A549 treated with ZK216348 at 1 μM for 4 hours (cell line): ENCODE measurements around the gene BLTP3B. TPM values are rescaled to one million over a fixed set of nuclear protein-coding genes. Genes with fewer than 3 reads are reported as not detected.

ENCODE experiments used
- total RNA-seq: library from RNA; stranded (reverse); fragments of 200-300 nt; extraction: Qiagen RNA extraction; gene quantifications from 5 replicates; pipeline ENCODE4 v1.2.3, GENCODE V29; 2022; ENCODE audit warnings: low read depth

BLTP3B gene, protein sequence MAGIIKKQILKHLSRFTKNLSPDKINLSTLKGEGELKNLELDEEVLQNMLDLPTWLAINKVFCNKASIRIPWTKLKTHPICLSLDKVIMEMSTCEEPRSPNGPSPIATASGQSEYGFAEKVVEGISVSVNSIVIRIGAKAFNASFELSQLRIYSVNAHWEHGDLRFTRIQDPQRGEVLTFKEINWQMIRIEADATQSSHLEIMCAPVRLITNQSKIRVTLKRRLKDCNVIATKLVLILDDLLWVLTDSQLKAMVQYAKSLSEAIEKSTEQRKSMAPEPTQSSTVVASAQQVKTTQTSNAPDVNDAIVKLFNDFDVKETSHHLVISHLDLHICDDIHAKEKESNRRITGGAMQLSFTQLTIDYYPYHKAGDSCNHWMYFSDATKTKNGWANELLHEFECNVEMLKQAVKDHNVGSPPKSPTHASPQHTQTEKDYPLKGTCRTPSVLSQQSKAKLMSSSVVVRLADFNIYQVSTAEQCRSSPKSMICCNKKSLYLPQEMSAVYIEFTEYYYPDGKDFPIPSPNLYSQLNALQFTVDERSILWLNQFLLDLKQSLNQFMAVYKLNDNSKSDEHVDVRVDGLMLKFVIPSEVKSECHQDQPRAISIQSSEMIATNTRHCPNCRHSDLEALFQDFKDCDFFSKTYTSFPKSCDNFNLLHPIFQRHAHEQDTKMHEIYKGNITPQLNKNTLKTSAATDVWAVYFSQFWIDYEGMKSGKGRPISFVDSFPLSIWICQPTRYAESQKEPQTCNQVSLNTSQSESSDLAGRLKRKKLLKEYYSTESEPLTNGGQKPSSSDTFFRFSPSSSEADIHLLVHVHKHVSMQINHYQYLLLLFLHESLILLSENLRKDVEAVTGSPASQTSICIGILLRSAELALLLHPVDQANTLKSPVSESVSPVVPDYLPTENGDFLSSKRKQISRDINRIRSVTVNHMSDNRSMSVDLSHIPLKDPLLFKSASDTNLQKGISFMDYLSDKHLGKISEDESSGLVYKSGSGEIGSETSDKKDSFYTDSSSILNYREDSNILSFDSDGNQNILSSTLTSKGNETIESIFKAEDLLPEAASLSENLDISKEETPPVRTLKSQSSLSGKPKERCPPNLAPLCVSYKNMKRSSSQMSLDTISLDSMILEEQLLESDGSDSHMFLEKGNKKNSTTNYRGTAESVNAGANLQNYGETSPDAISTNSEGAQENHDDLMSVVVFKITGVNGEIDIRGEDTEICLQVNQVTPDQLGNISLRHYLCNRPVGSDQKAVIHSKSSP (N-terminal part only)
- total RNA-seq: 8.1 to 12.5 TPM (median 11.4 TPM) in 5 replicates

DNA sequence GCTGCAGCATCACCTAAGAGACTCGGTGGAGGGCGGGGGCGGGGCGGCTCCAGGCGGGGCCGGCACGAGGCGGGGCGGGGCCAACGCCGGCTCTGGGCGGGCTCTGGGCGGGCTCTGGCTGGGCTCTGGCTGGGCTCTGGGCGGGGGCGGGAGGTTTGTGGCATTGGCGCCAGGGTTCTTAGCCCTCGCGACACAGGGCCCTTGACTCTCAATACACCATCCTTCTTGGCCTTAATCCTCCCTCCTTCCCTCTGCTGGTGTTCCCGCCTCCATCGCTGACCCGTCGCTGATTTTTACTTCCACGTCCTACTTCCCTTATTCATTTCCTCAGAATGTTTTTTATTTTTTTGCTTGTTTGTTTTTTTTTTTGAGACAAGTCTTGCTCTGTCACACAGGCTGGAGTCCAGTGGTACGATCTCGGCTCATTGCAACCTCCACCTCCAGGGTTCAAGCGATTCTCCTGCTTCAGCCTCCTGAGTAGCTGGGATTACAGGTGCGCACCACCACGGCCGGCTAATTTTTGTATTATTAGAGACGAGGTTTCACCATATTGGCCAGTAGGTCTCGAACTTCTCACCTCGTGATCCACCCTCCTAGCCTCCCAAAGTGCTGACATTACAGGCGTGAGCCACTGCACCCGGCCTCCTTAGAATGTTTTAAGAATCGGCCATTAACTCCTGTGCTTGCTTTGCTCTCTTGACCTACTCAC is at the start of gene BLTP3B:
Gene BLTP3B, minus strand, starts transcription at position 24 of the 709 bp plus-strand sequence. CDS start 239 bp downstream, outside the sequence.

Other genes with a start within 250 kb of the BLTP3B start
- gene ANKS1B, start 157.9 kb downstream of the BLTP3B start, total RNA-seq: 0.38 to 1.4 TPM (median 0.45 TPM) in 5 replicates
- gene ACTR6, start 57.9 kb upstream of the BLTP3B start, total RNA-seq: 11.4 to 29.3 TPM (median 23.7 TPM) in 5 replicates
- 0.72 to 2.1 TPM (median 1.1 TPM) in 5 replicates for gene DEPDC4, start 124.2 kb upstream of the BLTP3B start, total RNA-seq
- gene SCYL2, start 124.3 kb upstream of the BLTP3B start, total RNA-seq: 11.9 to 22.9 TPM (median 18.8 TPM) in 5 replicates
- gene SLC17A8, start 214.2 kb upstream of the BLTP3B start, total RNA-seq: 0.06 TPM in 1 of 5 replicates, not detected in the others